Stimulated activated effector memory CD8-positive, alpha-beta T cell treated with anti-CD3 and anti-CD28 coated beads, Interleukin-12 subunit alpha, Interleukin-12 subunit beta, amount 100 ng/mL, for 72 hours (primary cell): Measurements from ENCODE around the gene GRPR.
"Not testable (repeated sequence)": the region's sequence is repeated elsewhere in the genome, so short reads cannot be mapped to it uniquely, and the experiment has no call there.

Source experiments
- ATAC-seq: fragments of 150-1000 bp; cut with Tn5 transposase; 2 replicates; pipeline ENCODE4 v1.10.0; 2021
- DNase-seq, 2 donors: peaks; one replicate each; pipeline ENCODE4 v3.0.0; 2021 to 2022; ENCODE audit warnings: low spot score in 2 of 2
- H3K27ac Mint-ChIP-seq: one replicate; pipeline ENCODE4 v1.8.0; 2022; ENCODE audit warnings: mild to moderate bottlenecking, mixed read lengths
- H3K36me3 Mint-ChIP-seq: one replicate; pipeline ENCODE4 v1.8.0; 2022; ENCODE audit warnings: mild to moderate bottlenecking, mixed read lengths
- H3K4me1 Mint-ChIP-seq: one replicate; pipeline ENCODE4 v1.8.0; 2022; ENCODE audit warnings: mixed read lengths
- H3K4me3 Mint-ChIP-seq: one replicate; pipeline ENCODE4 v1.8.0; 2022; ENCODE audit warnings: mild to moderate bottlenecking, mixed read lengths
- H3K9me3 Mint-ChIP-seq: one replicate; pipeline ENCODE4 v1.8.0; 2022; ENCODE audit warnings: mixed read lengths

Gene GRPR

GRCh38 chrX:16148896-16149295, 25.5 kb downstream of the GRPR start:
- no peak for DNase-seq
- Mint-ChIP-seq H3K4me1 (no peaks in the 10 kb centered on the region), H3K27ac (no peak overlapping the region), H3K9me3 (no peaks in the 10 kb centered on the region), H3K4me3 (no peak overlapping the region), H3K36me3 (no peaks in the 10 kb centered on the region)
- no peak for ATAC-seq

- DNase-seq = no peak
- Mint-ChIP-seq H3K36me3 (no peaks in the 10 kb centered on the region), H3K9me3 (no peaks in the 10 kb centered on the region), H3K4me3 (no peak overlapping the region), H3K4me1 (no peaks in the 10 kb centered on the region), H3K27ac (no peak overlapping the region)
- ATAC-seq = no peak
Observed at GRCh38 chrX:16155581-16156096, 32.3 kb downstream of the GRPR start.

- ATAC-seq (no peak), DNase-seq (no peak)
- H3K9me3 Mint-ChIP-seq = no peaks in the 10 kb centered on the region
- no peaks in the 10 kb centered on the region for H3K36me3 Mint-ChIP-seq
- H3K4me3 Mint-ChIP-seq = no peak overlapping the region
- no peak overlapping the region for H3K27ac Mint-ChIP-seq
- no peaks in the 10 kb centered on the region for H3K4me1 Mint-ChIP-seq
Observed at GRCh38 chrX:16156692-16157331, 33.4 kb downstream of the GRPR start.

GRCh38 chrX:16160729-16161128, 37.4 kb downstream of the GRPR start:
- no peaks in the 10 kb centered on the region for H3K9me3 Mint-ChIP-seq
- no peak for ATAC-seq
- DNase-seq = no peak
- no peak overlapping the region for H3K4me3 Mint-ChIP-seq
- H3K4me1 Mint-ChIP-seq = no peaks in the 10 kb centered on the region
- H3K36me3 Mint-ChIP-seq = no peaks in the 10 kb centered on the region
- no peak overlapping the region for H3K27ac Mint-ChIP-seq

DNA sequence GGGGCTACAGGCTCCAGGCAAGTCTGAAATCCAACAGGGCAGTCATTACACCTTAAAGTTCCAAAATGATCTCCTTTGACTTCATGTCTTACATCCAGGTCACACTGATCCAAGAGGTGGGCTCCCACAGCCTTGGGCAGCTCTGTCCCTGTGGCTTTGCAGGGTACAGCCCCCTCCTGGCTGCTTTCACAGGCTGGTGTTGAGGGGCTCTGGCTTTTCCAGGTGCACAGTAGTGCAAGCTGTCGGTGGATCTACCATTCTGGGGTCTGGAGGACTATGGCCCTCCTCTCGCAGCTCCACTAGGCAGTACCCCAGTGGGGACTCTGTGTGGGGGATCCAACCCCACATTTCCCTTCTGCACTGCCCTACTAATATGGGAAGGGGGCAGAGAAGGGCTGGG, 37.8 kb downstream of the GRPR start:
- H3K4me1 Mint-ChIP-seq, ATAC-seq, H3K27ac Mint-ChIP-seq, H3K4me3 Mint-ChIP-seq, H3K36me3 Mint-ChIP-seq, DNase-seq, H3K9me3 Mint-ChIP-seq: not testable (repeated sequence)

DNA sequence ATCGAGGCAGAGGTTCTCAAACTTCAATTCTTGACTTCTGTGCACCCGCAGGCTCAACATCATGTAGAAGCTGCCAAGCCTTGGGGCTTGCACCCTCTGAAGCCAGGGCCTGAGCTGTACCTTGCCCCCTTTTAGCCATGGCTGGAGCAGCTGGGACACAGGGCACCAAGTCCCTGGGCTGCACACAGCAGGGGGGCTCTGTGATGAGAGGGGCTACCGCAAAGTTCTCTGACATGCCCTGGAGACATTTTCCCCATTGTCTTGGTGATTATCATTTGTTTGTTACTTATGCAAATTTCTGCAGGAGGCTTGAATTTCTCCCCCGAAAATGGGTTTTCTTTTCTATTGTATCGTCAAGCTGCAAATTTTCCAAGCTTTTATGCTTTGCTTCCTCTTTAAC, 39.0 kb downstream of the GRPR start:
- no peak overlapping the region for H3K27ac Mint-ChIP-seq
- no peaks in the 10 kb centered on the region for H3K4me1 Mint-ChIP-seq
- DNase-seq (no peak), ATAC-seq (no peak)
- H3K36me3 Mint-ChIP-seq = no peaks in the 10 kb centered on the region
- H3K4me3 Mint-ChIP-seq = no peak overlapping the region
- no peaks in the 10 kb centered on the region for H3K9me3 Mint-ChIP-seq

- H3K27ac Mint-ChIP-seq = peak overlapping the region; percentile 48
- no peaks in the 10 kb centered on the region for H3K9me3 Mint-ChIP-seq
- DNase-seq (no peak), ATAC-seq (no peak)
- no peaks in the 10 kb centered on the region for H3K36me3 Mint-ChIP-seq
- no peak overlapping the region for H3K4me3 Mint-ChIP-seq
- H3K4me1 Mint-ChIP-seq = no peaks in the 10 kb centered on the region
Observed at GRCh38 chrX:16164748-16165147, 41.4 kb downstream of the GRPR start.

DNA sequence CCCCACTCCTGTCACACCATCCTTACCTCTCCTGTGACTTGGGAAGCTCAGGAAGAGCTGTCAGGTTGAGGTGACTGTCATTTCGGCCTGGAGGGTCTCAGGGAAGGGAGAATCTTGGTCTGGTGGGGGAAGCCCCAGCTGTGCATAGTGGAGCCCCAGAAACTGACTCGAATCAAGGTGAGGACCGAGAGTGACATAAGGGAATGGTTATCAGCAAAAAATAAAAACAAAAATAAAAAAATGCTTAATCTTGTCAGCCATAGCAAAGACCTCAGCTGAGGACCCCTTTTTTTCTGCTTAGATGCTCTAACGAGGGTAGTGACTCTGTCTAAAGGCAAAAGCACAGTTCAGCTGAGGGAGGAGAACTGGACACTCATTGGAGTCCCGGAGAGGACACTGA, 43.8 kb downstream of the GRPR start, which contains the start of gene MAGEB17:
Gene MAGEB17 (plus strand): TSS at position 301 of the 400 bp plus-strand sequence. CDS start 2,902 bp downstream, outside the sequence.
- no peak for ATAC-seq
- DNase-seq = no peak
- H3K36me3 Mint-ChIP-seq = no peaks in the 10 kb centered on the region
- H3K4me1 Mint-ChIP-seq = no peaks in the 10 kb centered on the region
- H3K4me3 Mint-ChIP-seq = no peak within 1 kb of the TSS
- H3K9me3 Mint-ChIP-seq = no peaks in the 10 kb centered on the region
- no peak within 1 kb of the TSS for H3K27ac Mint-ChIP-seq

DNA sequence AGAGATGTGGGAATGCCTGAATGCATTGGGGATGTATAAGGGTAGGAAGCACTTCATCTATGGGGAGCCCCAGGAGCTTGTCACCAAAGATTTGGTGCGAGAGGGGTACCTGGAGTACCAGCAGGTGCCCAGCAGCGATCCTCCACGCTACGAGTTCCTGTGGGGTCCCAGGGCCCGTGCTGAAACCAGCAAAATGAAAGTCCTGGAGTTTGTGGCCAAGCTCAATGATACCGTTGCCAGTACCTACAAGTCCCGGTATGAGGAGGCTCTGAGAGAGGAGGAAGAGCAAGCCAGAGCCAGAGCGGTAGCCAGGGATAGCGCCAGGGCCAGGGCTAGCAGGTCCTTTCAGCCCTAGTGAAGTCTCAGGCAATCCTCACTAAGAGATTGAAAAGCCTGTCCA, 47.7 kb downstream of the GRPR start:
- no peak for DNase-seq
- Mint-ChIP-seq H3K4me1 (no peaks in the 10 kb centered on the region), H3K9me3 (no peaks in the 10 kb centered on the region), H3K36me3 (no peaks in the 10 kb centered on the region), H3K27ac (no peak overlapping the region), H3K4me3 (no peak overlapping the region)
- ATAC-seq = no peak

- H3K27ac Mint-ChIP-seq = no peak overlapping the region
- no peaks in the 10 kb centered on the region for H3K9me3 Mint-ChIP-seq
- H3K36me3 Mint-ChIP-seq = no peaks in the 10 kb centered on the region
- ATAC-seq = no peak
- H3K4me1 Mint-ChIP-seq = no peaks in the 10 kb centered on the region
- no peak overlapping the region for H3K4me3 Mint-ChIP-seq
- no peak for DNase-seq
Observed at GRCh38 chrX:16171944-16172343, 48.6 kb downstream of the GRPR start.

GRCh38 chrX:16172391-16172790, 49.0 kb downstream of the GRPR start:
- Mint-ChIP-seq H3K9me3 (no peaks in the 10 kb centered on the region), H3K4me3 (no peak overlapping the region), H3K27ac (no peak overlapping the region), H3K4me1 (no peaks in the 10 kb centered on the region), H3K36me3 (no peaks in the 10 kb centered on the region)
- DNase-seq = no peak
- ATAC-seq = no peak

- no peak for ATAC-seq
- Mint-ChIP-seq H3K4me3 (no peak overlapping the region), H3K27ac (no peak overlapping the region), H3K9me3 (no peaks in the 10 kb centered on the region), H3K4me1 (no peaks in the 10 kb centered on the region), H3K36me3 (no peaks in the 10 kb centered on the region)
- DNase-seq = no peak
Observed at GRCh38 chrX:16175329-16176061, 52.1 kb downstream of the GRPR start.

- ATAC-seq (no peak), DNase-seq (no peak)
- no peaks in the 10 kb centered on the region for H3K9me3 Mint-ChIP-seq
- H3K4me1 Mint-ChIP-seq = no peaks in the 10 kb centered on the region
- H3K4me3 Mint-ChIP-seq = no peak overlapping the region
- H3K27ac Mint-ChIP-seq = no peak overlapping the region
- H3K36me3 Mint-ChIP-seq = no peaks in the 10 kb centered on the region
Observed at GRCh38 chrX:16177260-16177659, 53.9 kb downstream of the GRPR start.

DNA sequence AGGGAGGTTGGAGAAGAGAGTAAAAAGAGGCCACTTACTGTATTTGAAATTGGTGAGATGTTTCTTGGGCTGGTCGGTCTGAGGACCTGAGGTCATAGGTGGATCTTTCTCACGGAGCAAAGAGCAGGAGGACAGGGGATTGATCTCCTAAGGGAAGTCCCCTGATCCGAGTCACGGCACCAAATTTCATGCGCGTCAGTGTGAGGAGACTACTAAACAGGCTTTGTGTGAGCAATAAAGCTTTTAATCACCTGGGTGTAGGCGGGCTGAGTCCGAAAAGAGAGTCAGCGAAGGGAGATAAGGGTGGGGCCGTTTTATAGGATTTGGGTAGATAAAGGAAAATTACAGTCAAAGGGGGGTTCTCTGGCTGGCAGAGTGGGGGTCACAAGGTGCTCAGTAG, 60.5 kb downstream of the GRPR start:
- not testable (repeated sequence) for ATAC-seq, DNase-seq, H3K9me3 Mint-ChIP-seq, H3K4me3 Mint-ChIP-seq, H3K36me3 Mint-ChIP-seq, H3K4me1 Mint-ChIP-seq, H3K27ac Mint-ChIP-seq

- DNase-seq (no peak), ATAC-seq (peak; percentile 95)
- no peaks in the 10 kb centered on the region for H3K9me3 Mint-ChIP-seq
- H3K36me3 Mint-ChIP-seq = no peaks in the 10 kb centered on the region
- H3K27ac Mint-ChIP-seq = peak overlapping the region; percentile 83
- H3K4me3 Mint-ChIP-seq = no peak overlapping the region
- H3K4me1 Mint-ChIP-seq = peaks cover 6% of the 10 kb centered on the region
Observed at GRCh38 chrX:16185725-16186136, 62.4 kb downstream of the GRPR start.

DNA sequence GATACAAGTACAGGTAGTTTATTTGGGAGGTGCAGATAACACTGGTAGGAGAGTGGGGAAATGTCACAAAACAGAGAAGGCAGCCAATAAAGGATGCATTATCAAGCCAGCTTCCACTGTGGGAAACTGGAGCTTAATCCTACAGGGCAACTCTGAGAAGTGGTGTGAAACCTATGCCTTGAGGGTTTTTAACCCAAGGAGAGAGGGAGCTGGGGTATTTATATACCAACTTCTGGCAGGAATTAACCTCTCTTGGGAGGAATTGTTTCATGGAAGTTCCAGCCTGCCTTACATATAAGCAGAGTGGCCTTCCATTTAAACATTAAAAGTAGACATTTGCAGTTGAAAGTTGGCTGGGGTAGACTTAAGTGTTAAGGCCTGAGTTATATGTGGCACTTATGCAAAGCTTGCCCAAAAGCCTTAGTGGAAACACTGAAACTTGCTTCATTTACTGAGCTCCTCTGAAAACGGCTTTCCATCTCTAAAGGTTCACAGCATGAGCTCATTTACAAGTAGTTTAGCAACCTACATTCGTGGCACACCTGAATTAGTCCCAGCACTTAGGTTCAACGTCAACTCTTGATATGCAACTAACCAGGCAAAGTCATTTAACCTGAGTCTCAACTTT, 63.1 kb downstream of the GRPR start:
- no peak overlapping the region for H3K27ac Mint-ChIP-seq
- H3K9me3 Mint-ChIP-seq = no peaks in the 10 kb centered on the region
- peaks cover 6% of the 10 kb centered on the region for H3K4me1 Mint-ChIP-seq
- no peak for ATAC-seq
- no peak overlapping the region for H3K4me3 Mint-ChIP-seq
- no peaks in the 10 kb centered on the region for H3K36me3 Mint-ChIP-seq
- no peak for DNase-seq
